MM.1S (cell line): Measurements from ENCODE around the gene CHTF18.
A peak's percentile ranks its signal among the peaks of the same experiment; 100 is the strongest.

ENCODE experiments used
- DNase-seq: peaks from one replicate; pipeline ENCODE4 v3.0.0-alpha.2; 2015
- H2AFZ ChIP-seq: fragments of 300-600 bp; sonication (generic); 2 replicates; pipeline ENCODE4 v1.6.0; 2016; ENCODE audit warnings: antibody characterized with exemption, low read length
- H3F3A ChIP-seq: fragments of 300-600 bp; sonication (generic); 2 replicates; pipeline ENCODE4 v1.6.1; 2016; ENCODE audit warnings: mild to moderate bottlenecking, antibody characterized with exemption, low read length, moderate library complexity, mixed read lengths; ENCODE audit not compliant: insufficient read depth
- H3K27ac ChIP-seq: fragments of 300-600 bp; sonication (generic); 2 replicates; pipeline ENCODE4 v1.5.1; 2016; ENCODE audit warnings: mild to moderate bottlenecking, low read length
- H3K27me3 ChIP-seq: fragments of 300-600 bp; sonication (generic); replicated peaks from 2 replicates; pipeline ENCODE4 v1.6.0; 2016; ENCODE audit warnings: low read length; ENCODE audit not compliant: insufficient read depth
- H3K36me3 ChIP-seq: fragments of 300-600 bp; sonication (generic); replicated peaks from 2 replicates; pipeline ENCODE4 v1.6.1; 2016; ENCODE audit warnings: mild to moderate bottlenecking, low read length, mixed read lengths; ENCODE audit not compliant: insufficient read depth
- H3K4me1 ChIP-seq: fragments of 300-600 bp; sonication (generic); 2 replicates; pipeline ENCODE4 v1.6.1; 2016; ENCODE audit warnings: low read length, mixed read lengths
- H3K4me2 ChIP-seq: fragments of 300-600 bp; sonication (generic); 2 replicates; pipeline ENCODE4 v1.6.0; 2016; ENCODE audit warnings: low read depth, low read length
- H3K4me3 ChIP-seq: fragments of 300-600 bp; sonication (generic); 2 replicates; pipeline ENCODE4 v1.5.1; 2016; ENCODE audit warnings: low read length, mixed read lengths
- H3K79me2 ChIP-seq: fragments of 300-600 bp; sonication (generic); 2 replicates; pipeline ENCODE4 v1.6.1; 2016; ENCODE audit warnings: mixed run types, low read length, mixed read lengths
- H3K9ac ChIP-seq: fragments of 300-600 bp; sonication (generic); 2 replicates; pipeline ENCODE4 v1.6.1; 2016; ENCODE audit warnings: low read length, mixed read lengths
- H3K9me2 ChIP-seq: fragments of 300-600 bp; sonication (generic); replicated peaks from 2 replicates; pipeline ENCODE4 v1.6.1; 2016; ENCODE audit warnings: mild to moderate bottlenecking, low read length, mixed read lengths; ENCODE audit not compliant: insufficient read depth
- H3K9me3 ChIP-seq: fragments of 300-600 bp; sonication (generic); replicated peaks from 2 replicates; pipeline ENCODE4 v1.6.1; 2016; ENCODE audit warnings: mild to moderate bottlenecking, low read length, mixed read lengths; ENCODE audit not compliant: insufficient read depth
- H4K20me1 ChIP-seq: fragments of 300-600 bp; sonication (generic); 2 replicates; pipeline ENCODE4 v1.6.1; 2016; ENCODE audit warnings: mild to moderate bottlenecking, low read length, moderate library complexity, mixed read lengths; ENCODE audit not compliant: insufficient read depth
- EZH2 ChIP-seq: fragments of 300-600 bp; sonication (generic); optimal IDR thresholded peaks from 2 replicates; pipeline ENCODE3; 2017; ENCODE audit warnings: low read depth, mild to moderate bottlenecking, antibody characterized with exemption, low read length, mixed read lengths
- EZH2phosphoT487 ChIP-seq: fragments of 300-600 bp; sonication (generic); IDR thresholded peaks from 2 replicates; pipeline ENCODE4 v1.6.1; 2018; ENCODE audit warnings: antibody characterized with exemption, low read length
- TF ChIP-seq, protein P1 (sequence below): fragments of 300-600 bp; sonication (generic); IDR thresholded peaks from 2 replicates; pipeline ENCODE4 v1.5.1; 2016; ENCODE audit warnings: antibody characterized with exemption, low read length, mixed read lengths

The CHTF18 gene

DNA sequence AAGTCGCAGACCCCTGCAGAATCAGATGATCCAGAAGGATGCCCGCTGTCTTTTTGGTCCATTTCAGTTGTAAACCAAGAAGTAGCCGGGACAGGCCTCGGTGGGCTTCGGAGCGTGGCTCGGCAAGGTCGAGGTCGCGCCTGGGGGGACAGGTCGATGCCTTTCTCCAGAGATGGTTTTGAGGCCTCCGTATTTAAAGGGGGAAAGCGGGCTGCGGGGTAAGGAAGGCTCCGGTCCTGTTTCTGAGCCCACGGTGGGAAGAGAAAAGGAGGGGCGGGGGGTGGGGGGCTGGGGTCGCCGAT, 19.6 kb downstream of the CHTF18 start:
- Histone ChIP-seq H2AFZ (peak overlapping the region; percentile 100), H3K4me1 (no peaks in the 10 kb centered on the region), H3F3A (no peaks in the 10 kb centered on the region), H3K9ac (no peak overlapping the region), H4K20me1 (no peaks in the 10 kb centered on the region), H3K27ac (no peak overlapping the region), H3K36me3 (no peaks in the 10 kb centered on the region), H3K4me2 (peak overlapping the region; percentile 96), H3K9me3 (no peaks in the 10 kb centered on the region), H3K79me2 (no peaks in the 10 kb centered on the region), H3K9me2 (no peaks in the 10 kb centered on the region), H3K4me3 (peak overlapping the region; percentile 89), H3K27me3 (peaks cover 45% of the 10 kb centered on the region)
- no peak for DNase-seq
- TF ChIP-seq EZH2 (no peak), EZH2phosphoT487 (no peak)
- TF ChIP-seq, protein P1, sequence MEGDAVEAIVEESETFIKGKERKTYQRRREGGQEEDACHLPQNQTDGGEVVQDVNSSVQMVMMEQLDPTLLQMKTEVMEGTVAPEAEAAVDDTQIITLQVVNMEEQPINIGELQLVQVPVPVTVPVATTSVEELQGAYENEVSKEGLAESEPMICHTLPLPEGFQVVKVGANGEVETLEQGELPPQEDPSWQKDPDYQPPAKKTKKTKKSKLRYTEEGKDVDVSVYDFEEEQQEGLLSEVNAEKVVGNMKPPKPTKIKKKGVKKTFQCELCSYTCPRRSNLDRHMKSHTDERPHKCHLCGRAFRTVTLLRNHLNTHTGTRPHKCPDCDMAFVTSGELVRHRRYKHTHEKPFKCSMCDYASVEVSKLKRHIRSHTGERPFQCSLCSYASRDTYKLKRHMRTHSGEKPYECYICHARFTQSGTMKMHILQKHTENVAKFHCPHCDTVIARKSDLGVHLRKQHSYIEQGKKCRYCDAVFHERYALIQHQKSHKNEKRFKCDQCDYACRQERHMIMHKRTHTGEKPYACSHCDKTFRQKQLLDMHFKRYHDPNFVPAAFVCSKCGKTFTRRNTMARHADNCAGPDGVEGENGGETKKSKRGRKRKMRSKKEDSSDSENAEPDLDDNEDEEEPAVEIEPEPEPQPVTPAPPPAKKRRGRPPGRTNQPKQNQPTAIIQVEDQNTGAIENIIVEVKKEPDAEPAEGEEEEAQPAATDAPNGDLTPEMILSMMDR = no peak

DNA sequence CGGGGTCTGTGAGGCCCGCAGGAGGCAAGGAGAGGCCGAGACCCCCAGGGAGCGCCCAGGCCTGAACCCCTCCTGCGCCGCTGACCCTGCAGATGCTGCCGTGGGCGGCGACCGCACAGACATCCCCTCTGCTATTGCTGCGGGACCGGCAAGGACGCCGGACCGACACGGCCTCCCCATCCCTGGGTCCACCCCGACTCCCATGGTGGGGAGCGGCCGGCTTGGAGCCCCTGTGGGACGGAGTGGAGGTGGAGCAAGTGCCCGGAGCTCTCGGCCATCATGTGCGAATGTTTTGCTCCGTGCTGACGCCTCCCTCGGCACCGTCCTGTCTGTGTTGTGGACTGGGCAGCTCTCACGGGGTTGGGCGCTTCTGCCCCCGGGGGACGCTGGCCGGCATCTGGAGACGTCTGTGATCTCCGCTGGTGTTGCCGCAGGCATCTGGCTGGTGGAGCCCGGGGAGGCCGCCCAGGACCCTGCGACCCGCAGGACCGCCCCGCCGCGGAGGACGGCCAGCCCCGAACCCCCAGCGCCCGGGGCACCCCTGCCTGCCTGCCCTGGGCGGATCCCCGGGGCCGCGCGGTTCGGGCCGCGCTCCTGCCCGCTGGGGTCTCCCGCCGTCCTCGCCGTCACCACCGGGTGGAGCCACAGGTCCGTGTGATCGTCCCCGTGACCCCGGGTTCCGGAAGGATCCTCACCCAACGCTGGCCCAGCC, 24.9 kb downstream of the CHTF18 start:
- Histone ChIP-seq H4K20me1 (no peaks in the 10 kb centered on the region), H3K4me3 (no peak overlapping the region), H3K36me3 (no peaks in the 10 kb centered on the region), H3K79me2 (no peaks in the 10 kb centered on the region), H3K9me3 (no peaks in the 10 kb centered on the region), H2AFZ (no peak overlapping the region), H3K27ac (no peak overlapping the region), H3K9ac (no peak overlapping the region), H3K9me2 (no peaks in the 10 kb centered on the region), H3K27me3 (peaks cover 98% of the 10 kb centered on the region), H3K4me2 (no peak overlapping the region), H3F3A (no peaks in the 10 kb centered on the region), H3K4me1 (no peaks in the 10 kb centered on the region)
- TF ChIP-seq, protein P1 = peak; percentile 29; the same call in 1 of the 2 replicates
- TF ChIP-seq EZH2 = no peak
- DNase-seq = no peak

DNA sequence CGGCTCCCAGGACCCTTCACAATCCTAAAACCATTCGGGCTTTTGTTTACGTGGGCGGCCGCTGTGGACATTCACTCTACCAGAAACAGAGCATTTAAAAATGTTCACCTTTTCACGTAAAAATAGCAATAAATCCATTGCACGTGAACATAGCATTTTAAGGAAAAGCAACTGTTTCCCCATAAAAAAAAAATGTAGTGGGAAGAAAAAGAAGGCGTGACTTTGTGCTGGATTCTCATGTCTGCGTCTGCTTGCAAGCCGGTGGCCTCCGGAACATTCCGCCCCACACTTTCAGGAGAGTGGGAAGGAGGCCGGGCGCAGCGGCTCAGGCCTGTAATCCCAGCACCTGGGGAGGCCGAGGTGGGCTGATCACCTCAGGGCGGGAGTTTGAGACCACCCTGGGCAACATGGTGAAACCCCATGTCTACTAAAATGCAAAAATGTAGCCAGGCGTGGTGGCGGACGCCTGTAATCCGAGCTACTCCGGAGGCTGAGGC, 25.5 kb downstream of the CHTF18 start:
- no peaks in the 10 kb centered on the region for H3K9me3 ChIP-seq
- no peaks in the 10 kb centered on the region for H3K9me2 ChIP-seq
- H3K4me3 ChIP-seq = no peak overlapping the region
- no peak overlapping the region for H3K27ac ChIP-seq
- no peaks in the 10 kb centered on the region for H3K36me3 ChIP-seq
- H3K27me3 ChIP-seq = peaks cover 98% of the 10 kb centered on the region
- H4K20me1 ChIP-seq = no peaks in the 10 kb centered on the region
- no peak for DNase-seq
- H3K4me2 ChIP-seq = no peak overlapping the region
- no peaks in the 10 kb centered on the region for H3F3A ChIP-seq
- TF ChIP-seq EZH2phosphoT487 (no peak), EZH2 (no peak)
- TF ChIP-seq, protein P1 = no peak
- H3K79me2 ChIP-seq = no peaks in the 10 kb centered on the region
- no peak overlapping the region for H2AFZ ChIP-seq
- H3K4me1 ChIP-seq = no peaks in the 10 kb centered on the region
- no peak overlapping the region for H3K9ac ChIP-seq
